ENCODE data around the gene PTTG1IP.

The PTTG1IP gene

DNA sequence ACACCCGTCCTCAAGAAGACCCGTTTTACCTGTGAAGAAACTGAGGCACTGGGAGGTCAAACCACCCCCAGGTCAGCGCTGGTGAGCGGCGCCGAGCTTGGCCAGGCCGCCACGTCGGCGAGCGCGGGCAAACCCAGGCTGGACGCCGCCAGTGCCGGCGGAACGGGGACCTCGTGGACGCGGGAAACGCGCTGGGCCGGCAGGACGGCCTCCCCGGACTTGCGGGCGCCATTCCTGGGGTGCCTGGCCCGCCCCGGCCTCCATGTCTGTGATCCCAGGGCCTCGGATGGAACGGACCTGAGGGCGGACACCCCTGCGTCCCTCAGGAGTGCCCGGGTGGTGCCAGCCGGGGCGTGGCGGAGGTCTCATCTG, 54.9 kb downstream of the PTTG1IP start:
- peak overlapping the region; percentile 64 to 65 for H3K4me3 ChIP-seq (ENCODE audit: low read depth in 1 of 2, low read length in 2 of 2)
- peaks cover 14% of the 10 kb centered on the region for H3K4me1 ChIP-seq (ENCODE audit: insufficient read depth, low read length)
- peaks cover 4% of the 10 kb centered on the region for H3K36me3 ChIP-seq (ENCODE audit: insufficient read depth, low read length)
- no peaks in the 10 kb centered on the region for H3K27me3 ChIP-seq (ENCODE audit: control insufficient read depth in 1 of 2, insufficient read depth in 2 of 2, low read length in 2 of 2)
- no peak overlapping the region for H3K9ac ChIP-seq (ENCODE audit: low read length)
- no peaks in the 10 kb centered on the region for H3K9me3 ChIP-seq (ENCODE audit: low read length)
- H3K27ac ChIP-seq (ENCODE audit: low read depth, low read length), result peak overlapping the region; percentile 62

DNA sequence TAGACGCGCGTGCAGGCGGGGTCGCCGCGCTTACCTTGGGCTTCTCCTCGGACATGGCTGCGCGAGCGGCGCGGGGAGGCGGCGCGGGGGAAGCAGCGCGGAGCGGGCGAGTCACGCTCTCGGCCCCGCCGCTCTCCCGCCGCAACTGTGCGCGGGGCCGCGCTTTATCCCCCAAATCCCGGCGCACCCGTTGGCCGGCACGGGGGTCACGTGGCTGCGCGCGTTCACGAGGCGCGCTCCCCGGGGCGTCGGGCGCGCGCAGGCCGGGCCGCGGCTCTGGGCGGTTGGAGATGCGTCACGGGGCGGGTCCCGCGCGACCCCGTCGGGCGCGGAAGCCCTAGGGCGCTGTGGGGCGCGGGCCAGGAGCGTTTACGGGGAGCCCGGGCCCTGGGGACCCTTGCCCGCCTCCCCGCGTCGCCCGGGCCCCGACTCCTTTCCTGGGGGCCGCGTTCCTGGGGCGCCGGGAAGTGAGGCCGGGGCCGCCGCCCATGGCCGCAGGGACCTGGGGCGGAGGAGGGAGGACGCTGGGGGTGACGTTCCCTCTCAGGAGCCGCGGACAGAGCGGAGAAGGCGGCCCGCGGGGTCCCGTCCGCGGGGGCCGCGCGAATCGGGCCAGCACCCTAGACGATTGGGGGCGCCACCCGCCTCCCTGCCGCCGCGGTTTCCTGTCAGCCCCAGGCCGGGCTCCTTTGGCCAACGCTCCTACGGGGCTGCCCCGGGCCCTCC, 55.4 kb downstream of the PTTG1IP start, which contains the start of gene SUMO3:
TSS of gene SUMO3 (minus strand) at position 149 of the 726 bp plus-strand sequence. CDS start at position 55, 94 bp downstream.
- no peaks in the 10 kb centered on the region for H3K9me3 ChIP-seq (ENCODE audit: low read length)
- peak within 1 kb of the TSS; percentile 62 for H3K27ac ChIP-seq (ENCODE audit: low read depth, low read length)
- H3K36me3 ChIP-seq (ENCODE audit: insufficient read depth, low read length), result peaks cover 9% of the 10 kb centered on the region
- no peak within 1 kb of the TSS for H3K9ac ChIP-seq (ENCODE audit: low read length)
- H3K4me3 ChIP-seq (ENCODE audit: low read depth in 1 of 2, low read length in 2 of 2), result peak within 1 kb of the TSS; percentile 64 to 65
- peaks cover 14% of the 10 kb centered on the region for H3K4me1 ChIP-seq (ENCODE audit: insufficient read depth, low read length)
- H3K27me3 ChIP-seq (ENCODE audit: control insufficient read depth in 1 of 2, insufficient read depth in 2 of 2, low read length in 2 of 2), result no peaks in the 10 kb centered on the region

DNA sequence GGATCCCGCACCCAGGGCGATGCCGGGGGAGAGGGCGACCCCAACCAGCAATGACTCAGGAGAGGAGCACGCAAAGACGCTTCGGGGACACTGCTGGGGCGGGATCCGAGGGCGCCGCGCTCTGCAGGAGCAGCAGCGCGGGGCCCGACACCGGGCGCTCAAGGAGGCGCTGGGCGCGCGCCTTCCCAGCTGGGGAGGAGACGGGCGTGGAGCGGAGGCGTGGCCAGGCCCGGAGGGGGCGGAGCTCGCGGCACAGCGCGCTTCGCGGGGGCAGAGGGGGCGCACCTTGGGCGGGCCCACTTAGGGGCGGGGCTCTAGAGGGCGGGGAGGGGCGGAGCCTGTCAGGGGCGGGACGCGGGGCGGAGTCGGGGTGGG, 56.0 kb downstream of the PTTG1IP start:
- Histone ChIP-seq H3K4me3 (ENCODE audit: low read depth in 1 of 2, low read length in 2 of 2) (peak overlapping the region; percentile 61 to 63), H3K27ac (ENCODE audit: low read depth, low read length) (peak overlapping the region; percentile 23), H3K27me3 (ENCODE audit: control insufficient read depth in 1 of 2, insufficient read depth in 2 of 2, low read length in 2 of 2) (no peaks in the 10 kb centered on the region), H3K4me1 (ENCODE audit: insufficient read depth, low read length) (peaks cover 14% of the 10 kb centered on the region), H3K36me3 (ENCODE audit: insufficient read depth, low read length) (peaks cover 15% of the 10 kb centered on the region), H3K9ac (ENCODE audit: low read length) (no peak overlapping the region), H3K9me3 (ENCODE audit: low read length) (no peaks in the 10 kb centered on the region)

DNA sequence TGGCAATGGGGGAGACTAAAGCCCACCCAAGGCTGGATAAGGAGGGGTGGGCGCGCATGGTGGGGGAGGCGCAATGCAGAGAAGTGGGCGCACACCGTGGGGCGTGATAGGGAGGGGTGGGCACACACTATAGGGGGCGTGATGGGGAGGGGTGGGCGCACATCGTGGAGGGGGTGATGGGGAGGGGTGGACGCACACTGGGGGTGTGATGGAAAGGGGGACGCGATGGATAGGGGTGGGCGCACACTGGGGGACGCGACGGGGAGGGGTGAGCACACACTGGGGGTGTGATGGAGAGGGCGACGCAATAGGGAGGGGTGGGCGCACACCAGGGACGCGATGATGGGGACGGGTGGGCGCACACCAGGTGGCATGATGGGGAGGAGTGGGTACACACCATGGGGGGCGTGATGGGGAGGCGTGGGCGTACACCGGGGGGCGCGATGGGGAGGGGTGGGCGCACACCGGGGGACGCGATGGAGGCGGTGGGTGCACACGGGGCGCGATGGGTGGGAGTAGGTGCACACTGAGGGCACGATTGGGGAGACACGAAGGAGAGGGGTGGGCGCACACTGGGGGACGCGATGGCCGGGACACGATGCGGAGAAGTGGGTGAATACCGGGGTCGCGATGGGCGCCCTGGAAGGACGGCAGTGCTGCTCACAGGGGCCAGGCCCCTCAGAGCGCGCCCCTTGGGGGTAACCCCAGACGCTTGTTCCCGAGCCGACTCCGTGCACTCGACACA, 56.6 kb downstream of the PTTG1IP start:
- peak overlapping the region; percentile 23 for H3K27ac ChIP-seq (ENCODE audit: low read depth, low read length)
- peaks cover 16% of the 10 kb centered on the region for H3K36me3 ChIP-seq (ENCODE audit: insufficient read depth, low read length)

DNA sequence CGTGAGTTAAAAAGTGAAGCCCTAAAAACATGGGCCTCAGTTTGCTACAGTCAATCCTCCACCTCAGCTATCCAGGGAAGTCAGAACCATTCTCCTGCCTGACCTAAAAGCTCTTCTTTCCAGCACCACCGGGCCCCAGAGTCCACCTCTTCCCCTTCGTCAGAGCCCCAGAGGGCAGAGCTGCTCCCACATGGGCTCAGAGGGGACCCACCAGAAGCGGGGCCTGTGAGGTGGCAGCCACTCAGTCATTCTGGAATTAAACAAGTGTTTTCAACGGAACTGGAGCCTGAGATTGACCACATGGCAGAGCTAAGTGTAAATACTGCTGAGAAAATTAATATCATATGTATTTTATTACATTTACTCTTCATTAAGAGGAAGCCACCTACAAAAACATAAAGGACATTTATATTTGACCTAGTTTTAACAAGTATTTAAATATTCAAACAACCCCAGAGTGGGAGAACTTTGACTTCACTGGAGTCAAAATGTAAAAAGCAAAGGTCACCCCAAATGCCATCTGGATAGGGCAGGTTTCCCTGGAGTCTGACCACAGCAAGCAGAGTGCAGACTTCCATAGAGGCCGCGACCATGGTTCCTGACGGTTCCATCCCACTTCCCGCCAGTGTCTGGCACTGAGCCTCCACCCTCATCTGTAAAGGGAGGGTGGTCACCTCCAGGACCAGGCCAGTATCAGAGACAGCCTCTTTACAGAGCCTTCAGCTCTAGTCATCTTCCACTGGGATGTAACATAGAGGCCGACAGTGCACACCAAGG, 57.5 kb downstream of the PTTG1IP start:
- Histone ChIP-seq H3K4me3 (ENCODE audit: low read depth in 1 of 2, low read length in 2 of 2) (no peak overlapping the region), H3K27ac (ENCODE audit: low read depth, low read length) (no peak overlapping the region), H3K9ac (ENCODE audit: low read length) (no peak overlapping the region)

More for the DNA sequence above, 56.6 kb downstream of the PTTG1IP start:
- H3K4me3 ChIP-seq (ENCODE audit: low read depth in 1 of 2, low read length in 2 of 2), result peak overlapping the region; percentile 61 to 63
- no peak overlapping the region for H3K9ac ChIP-seq (ENCODE audit: low read length)
- no peaks in the 10 kb centered on the region for H3K9me3 ChIP-seq (ENCODE audit: low read length)
- peaks cover 14% of the 10 kb centered on the region for H3K4me1 ChIP-seq (ENCODE audit: insufficient read depth, low read length)
- H3K27me3 ChIP-seq (ENCODE audit: control insufficient read depth in 1 of 2, insufficient read depth in 2 of 2, low read length in 2 of 2), result no peaks in the 10 kb centered on the region

DNA sequence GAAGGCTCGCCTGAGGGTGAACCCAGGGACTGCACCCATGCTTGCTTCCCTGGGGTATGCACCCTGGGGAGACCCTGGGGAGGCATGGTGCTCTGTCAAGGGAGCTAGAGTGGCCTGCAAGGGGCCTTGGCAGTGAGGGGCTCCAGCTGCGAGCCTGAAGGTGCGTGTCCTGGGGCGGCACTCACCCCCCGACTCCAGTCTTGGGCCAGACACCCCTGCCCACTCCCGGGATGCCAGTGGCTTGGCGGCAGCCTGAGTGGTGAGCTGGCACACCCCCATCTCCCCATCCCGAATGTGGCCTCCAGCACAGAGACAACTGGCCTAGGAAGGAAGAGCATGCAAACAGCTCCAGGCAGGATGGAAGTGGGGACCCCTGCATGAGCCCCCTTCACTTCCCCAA, 58.3 kb downstream of the PTTG1IP start:
- H3K4me1 ChIP-seq (ENCODE audit: insufficient read depth, low read length), result peaks cover 14% of the 10 kb centered on the region
- no peaks in the 10 kb centered on the region for H3K27me3 ChIP-seq (ENCODE audit: control insufficient read depth in 1 of 2, insufficient read depth in 2 of 2, low read length in 2 of 2)
- H3K9ac ChIP-seq (ENCODE audit: low read length), result no peak overlapping the region
- no peaks in the 10 kb centered on the region for H3K9me3 ChIP-seq (ENCODE audit: low read length)
- H3K4me3 ChIP-seq (ENCODE audit: low read depth in 1 of 2, low read length in 2 of 2), result no peak overlapping the region
- no peak overlapping the region for H3K27ac ChIP-seq (ENCODE audit: low read depth, low read length)
- H3K36me3 ChIP-seq (ENCODE audit: insufficient read depth, low read length), result peaks cover 23% of the 10 kb centered on the region

More for the DNA sequence above, 57.5 kb downstream of the PTTG1IP start:
- Histone ChIP-seq H3K27me3 (ENCODE audit: control insufficient read depth in 1 of 2, insufficient read depth in 2 of 2, low read length in 2 of 2) (no peaks in the 10 kb centered on the region), H3K36me3 (ENCODE audit: insufficient read depth, low read length) (peaks cover 21% of the 10 kb centered on the region), H3K4me1 (ENCODE audit: insufficient read depth, low read length) (peaks cover 14% of the 10 kb centered on the region), H3K9me3 (ENCODE audit: low read length) (no peaks in the 10 kb centered on the region)

DNA sequence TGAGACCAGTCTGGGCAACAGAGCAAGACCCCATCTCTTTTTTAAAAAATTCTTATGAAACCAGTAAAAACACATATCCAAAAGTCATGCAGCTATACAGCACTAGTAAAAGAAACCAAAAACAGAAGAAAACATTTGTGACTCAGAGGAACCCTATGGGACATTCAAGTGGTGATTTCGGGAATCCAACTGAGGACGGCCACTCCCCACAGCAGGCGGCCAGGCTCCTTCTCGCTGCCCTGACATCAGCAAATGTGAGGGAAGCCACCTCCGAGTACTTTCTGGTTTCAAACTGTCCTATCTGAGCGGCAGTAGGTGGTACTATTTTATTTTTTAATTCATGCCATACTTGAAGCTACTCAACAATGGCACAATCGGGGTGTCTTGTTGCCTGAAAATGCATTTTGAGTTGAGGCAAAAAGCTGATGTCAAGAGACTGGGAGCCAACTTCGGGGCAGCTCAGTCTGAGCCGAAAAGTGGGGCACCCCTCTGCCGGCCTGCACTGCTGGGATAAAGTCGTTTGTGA, 58.9 kb downstream of the PTTG1IP start:
- H3K9ac ChIP-seq (ENCODE audit: low read length), result no peak overlapping the region
- no peaks in the 10 kb centered on the region for H3K9me3 ChIP-seq (ENCODE audit: low read length)
- H3K36me3 ChIP-seq (ENCODE audit: insufficient read depth, low read length), result peaks cover 30% of the 10 kb centered on the region
- peaks cover 14% of the 10 kb centered on the region for H3K4me1 ChIP-seq (ENCODE audit: insufficient read depth, low read length)
- no peak overlapping the region for H3K4me3 ChIP-seq (ENCODE audit: low read depth in 1 of 2, low read length in 2 of 2)
- H3K27me3 ChIP-seq (ENCODE audit: control insufficient read depth in 1 of 2, insufficient read depth in 2 of 2, low read length in 2 of 2), result no peaks in the 10 kb centered on the region
- no peak overlapping the region for H3K27ac ChIP-seq (ENCODE audit: low read depth, low read length)

DNA sequence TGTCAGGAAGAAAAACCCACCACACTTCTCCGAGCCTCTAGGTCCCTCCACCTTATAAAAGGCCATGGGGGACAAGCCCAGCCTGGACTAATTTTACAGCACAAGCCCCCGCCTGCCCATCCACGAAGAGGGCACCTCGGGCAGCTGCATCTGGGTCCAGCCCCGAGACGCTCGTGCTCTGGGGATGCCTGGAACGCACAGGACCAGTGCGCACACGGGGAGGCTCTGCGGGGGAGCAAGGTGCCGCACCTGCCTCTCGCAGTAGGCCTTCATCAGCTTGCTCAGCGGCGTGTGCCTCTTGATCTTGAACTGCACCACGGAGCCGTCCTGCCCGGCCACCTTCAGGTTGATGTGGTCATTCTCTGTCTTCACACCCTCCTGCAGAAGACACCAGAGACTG, 59.8 kb downstream of the PTTG1IP start:
- Histone ChIP-seq H3K9me3 (ENCODE audit: low read length) (no peaks in the 10 kb centered on the region), H3K36me3 (ENCODE audit: insufficient read depth, low read length) (peaks cover 36% of the 10 kb centered on the region), H3K4me3 (ENCODE audit: low read depth in 1 of 2, low read length in 2 of 2) (no peak overlapping the region), H3K27ac (ENCODE audit: low read depth, low read length) (no peak overlapping the region), H3K9ac (ENCODE audit: low read length) (no peak overlapping the region), H3K4me1 (ENCODE audit: insufficient read depth, low read length) (peaks cover 14% of the 10 kb centered on the region), H3K27me3 (ENCODE audit: control insufficient read depth in 1 of 2, insufficient read depth in 2 of 2, low read length in 2 of 2) (no peaks in the 10 kb centered on the region)

DNA sequence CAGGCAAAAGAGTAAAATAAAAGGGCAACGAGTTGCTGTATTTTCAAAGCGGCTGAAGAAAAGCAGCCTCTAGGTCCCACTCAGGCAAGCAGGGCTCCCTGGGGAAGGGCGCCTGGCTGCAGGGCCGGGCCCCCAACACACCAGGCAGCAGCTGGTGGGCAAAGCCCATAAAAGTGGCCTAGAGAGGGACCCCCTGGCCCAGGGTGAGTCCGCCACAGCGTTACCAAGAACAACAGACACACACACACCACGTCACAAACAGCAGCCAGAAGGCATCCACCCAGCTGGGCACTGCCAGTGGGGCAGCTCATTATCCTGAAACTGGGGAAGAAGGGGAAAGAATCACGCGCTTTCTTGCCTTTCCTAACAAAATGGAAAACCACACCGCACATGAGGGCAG, 60.3 kb downstream of the PTTG1IP start:
- Histone ChIP-seq H3K27me3 (ENCODE audit: control insufficient read depth in 1 of 2, insufficient read depth in 2 of 2, low read length in 2 of 2) (no peaks in the 10 kb centered on the region), H3K36me3 (ENCODE audit: insufficient read depth, low read length) (peaks cover 41% of the 10 kb centered on the region), H3K4me3 (ENCODE audit: low read depth in 1 of 2, low read length in 2 of 2) (no peak overlapping the region), H3K9me3 (ENCODE audit: low read length) (no peaks in the 10 kb centered on the region), H3K27ac (ENCODE audit: low read depth, low read length) (no peak overlapping the region), H3K4me1 (ENCODE audit: insufficient read depth, low read length) (peaks cover 11% of the 10 kb centered on the region), H3K9ac (ENCODE audit: low read length) (no peak overlapping the region)

DNA sequence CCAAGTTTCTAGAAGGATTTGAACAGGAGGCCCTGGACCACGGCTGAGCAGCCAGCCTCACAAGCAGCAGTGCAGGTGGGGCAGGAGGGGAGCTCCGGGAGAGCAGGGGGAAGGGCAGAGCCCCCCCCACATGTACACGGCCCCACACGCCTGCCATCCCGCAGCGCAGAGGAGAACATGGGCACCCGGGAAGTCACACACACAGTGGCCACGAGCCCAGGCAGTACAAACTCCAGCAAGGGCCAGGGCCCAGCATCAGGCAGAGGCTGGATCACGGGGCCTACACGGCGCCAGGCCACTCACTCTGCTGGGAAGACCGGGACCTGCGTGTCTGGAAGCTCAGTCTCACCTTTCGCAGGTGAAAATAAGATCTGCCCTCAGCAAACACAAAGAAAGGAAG, 60.9 kb downstream of the PTTG1IP start:
- peaks cover 41% of the 10 kb centered on the region for H3K36me3 ChIP-seq (ENCODE audit: insufficient read depth, low read length)
- H3K4me1 ChIP-seq (ENCODE audit: insufficient read depth, low read length), result peaks cover 11% of the 10 kb centered on the region
- no peak overlapping the region for H3K27ac ChIP-seq (ENCODE audit: low read depth, low read length)

DNA sequence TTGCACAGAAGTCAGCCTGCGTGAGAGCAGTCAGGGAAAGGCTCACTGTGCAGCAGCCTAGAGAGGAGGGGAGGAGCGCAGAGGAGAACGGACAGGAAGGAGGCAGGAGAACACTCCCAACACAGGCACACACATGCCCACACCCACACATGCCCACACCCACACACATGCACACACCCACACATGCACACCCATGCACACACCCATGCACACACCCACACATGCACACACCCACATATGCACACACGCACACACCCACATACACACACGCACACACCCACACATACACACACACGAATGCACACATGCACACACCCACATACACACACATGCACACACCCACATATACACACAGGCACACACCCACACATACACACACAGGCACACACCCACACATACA, 62.7 kb downstream of the PTTG1IP start:
- H3K4me1 ChIP-seq (ENCODE audit: insufficient read depth, low read length), result peaks cover 2% of the 10 kb centered on the region
- no peak overlapping the region for H3K4me3 ChIP-seq (ENCODE audit: low read depth in 1 of 2, low read length in 2 of 2)
- peaks cover 59% of the 10 kb centered on the region for H3K36me3 ChIP-seq (ENCODE audit: insufficient read depth, low read length)
- no peak overlapping the region for H3K27ac ChIP-seq (ENCODE audit: low read depth, low read length)
- no peaks in the 10 kb centered on the region for H3K9me3 ChIP-seq (ENCODE audit: low read length)
- H3K27me3 ChIP-seq (ENCODE audit: control insufficient read depth in 1 of 2, insufficient read depth in 2 of 2, low read length in 2 of 2), result no peaks in the 10 kb centered on the region
- H3K9ac ChIP-seq (ENCODE audit: low read length), result no peak overlapping the region

More for the DNA sequence above, 60.9 kb downstream of the PTTG1IP start:
- H3K27me3 ChIP-seq (ENCODE audit: control insufficient read depth in 1 of 2, insufficient read depth in 2 of 2, low read length in 2 of 2), result no peaks in the 10 kb centered on the region
- no peaks in the 10 kb centered on the region for H3K9me3 ChIP-seq (ENCODE audit: low read length)
- H3K9ac ChIP-seq (ENCODE audit: low read length), result no peak overlapping the region
- H3K4me3 ChIP-seq (ENCODE audit: low read depth in 1 of 2, low read length in 2 of 2), result no peak overlapping the region
